HG03135 (cell line): ENCODE results near the gene MS4A10.

Experiments used
- ATAC-seq: cut with Tn5 transposase; IDR thresholded peaks from one replicate; pipeline ENCODE4 v1.9.1; 2021; ENCODE audit warnings: mild to moderate bottlenecking, moderate library complexity; ENCODE audit not compliant: unreplicated experiment

MS4A10 gene

DNA sequence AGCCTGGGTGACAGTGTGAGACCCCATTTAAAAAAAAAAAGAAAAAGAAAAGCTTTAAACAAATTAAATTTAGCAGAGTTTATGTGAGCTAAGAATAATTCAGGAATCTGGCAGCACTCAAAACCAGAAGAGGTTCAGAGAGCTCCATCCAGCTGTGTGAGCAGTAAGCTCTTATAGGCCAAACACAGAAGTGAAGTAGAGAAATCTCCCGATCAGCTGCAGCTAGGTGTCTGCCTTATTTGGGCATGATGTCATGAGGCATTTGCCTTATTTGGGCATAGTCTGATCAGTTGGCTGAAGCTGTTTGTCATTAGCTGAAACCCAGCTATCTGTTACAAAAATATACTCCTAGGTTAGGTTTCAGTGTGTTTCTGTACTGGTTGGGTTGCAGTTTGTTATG, 20.3 kb upstream of the MS4A10 start:
- peak; percentile 48 for ATAC-seq

DNA sequence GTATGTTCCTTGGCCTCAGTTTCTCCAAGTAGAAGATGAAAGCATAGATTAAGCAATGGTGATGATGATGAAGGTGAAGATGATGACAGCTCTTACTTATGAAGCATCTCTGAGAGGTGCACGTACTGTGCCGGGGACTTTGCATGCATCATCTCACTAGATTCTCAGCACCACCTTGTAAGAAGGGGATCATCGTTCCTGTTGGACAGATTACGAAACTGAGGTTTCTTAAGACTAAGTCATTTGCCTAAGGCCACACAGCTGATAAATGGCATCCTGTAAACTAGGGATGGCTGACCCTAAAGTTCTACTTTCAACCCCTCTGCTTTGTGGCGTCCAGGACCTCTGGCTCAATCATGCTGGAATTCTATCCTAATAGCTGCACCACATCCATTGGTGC, 19.8 kb upstream of the MS4A10 start:
- no peak for ATAC-seq

DNA sequence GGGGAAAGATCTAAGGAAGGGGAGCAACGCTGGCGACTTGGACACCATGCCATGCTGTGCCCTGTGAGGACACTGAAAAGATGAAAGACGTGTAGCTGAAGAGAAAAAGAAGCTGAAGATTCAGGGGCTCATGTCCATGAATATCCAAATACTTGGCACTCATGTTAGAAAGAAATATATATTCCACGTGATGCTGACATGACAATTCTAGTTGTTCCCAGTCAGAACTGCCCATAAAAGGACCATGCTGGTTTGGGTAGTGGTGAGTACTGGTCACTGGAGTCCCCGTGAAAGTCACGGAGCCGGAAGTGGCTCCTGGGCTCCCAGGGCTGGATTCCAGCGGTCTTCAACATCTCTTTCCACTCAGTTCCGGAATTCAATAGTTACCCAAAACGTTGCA, 18.6 kb upstream of the MS4A10 start:
- ATAC-seq = no peak

DNA sequence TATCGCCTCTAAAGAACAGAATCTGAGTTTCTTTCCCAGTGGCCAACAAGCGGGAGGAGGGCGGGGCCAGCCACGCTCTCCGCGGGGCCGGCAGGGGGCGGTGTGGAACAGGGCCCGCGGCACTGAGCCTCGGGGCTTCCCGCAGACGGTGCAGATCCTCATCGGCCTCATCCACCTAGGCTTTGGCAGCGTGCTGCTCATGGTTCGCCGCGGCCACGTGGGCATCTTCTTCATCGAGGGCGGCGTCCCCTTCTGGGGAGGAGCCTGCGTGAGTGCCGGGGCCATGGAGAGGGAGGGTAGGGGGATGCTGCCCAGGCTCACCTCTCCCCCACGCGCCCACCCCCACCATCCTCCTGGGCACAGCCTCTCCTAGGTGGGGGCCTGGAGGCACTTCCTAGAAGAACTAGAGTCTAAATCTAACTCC, 17.7 kb upstream of the MS4A10 start:
- ATAC-seq = no peak

DNA sequence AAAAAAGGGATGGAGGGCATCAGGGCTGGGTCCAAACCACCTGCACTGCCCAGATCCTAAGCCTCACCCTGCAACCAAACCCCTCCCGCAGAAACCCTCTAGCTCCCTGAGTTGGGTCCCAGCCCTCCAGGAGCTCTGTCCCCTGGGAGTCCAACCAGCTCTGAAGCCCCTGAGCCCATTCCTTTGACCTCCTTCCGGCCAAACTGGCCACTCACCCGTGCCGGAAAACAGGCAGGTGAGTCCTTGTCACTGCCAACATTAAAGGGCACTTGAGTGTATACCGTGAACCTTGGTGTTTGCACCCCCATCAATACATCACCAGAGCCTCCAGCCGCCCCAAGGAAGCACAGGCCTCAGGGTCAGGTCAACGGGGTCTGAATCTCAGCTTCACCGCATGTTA, 16.9 kb upstream of the MS4A10 start:
- no peak for ATAC-seq

DNA sequence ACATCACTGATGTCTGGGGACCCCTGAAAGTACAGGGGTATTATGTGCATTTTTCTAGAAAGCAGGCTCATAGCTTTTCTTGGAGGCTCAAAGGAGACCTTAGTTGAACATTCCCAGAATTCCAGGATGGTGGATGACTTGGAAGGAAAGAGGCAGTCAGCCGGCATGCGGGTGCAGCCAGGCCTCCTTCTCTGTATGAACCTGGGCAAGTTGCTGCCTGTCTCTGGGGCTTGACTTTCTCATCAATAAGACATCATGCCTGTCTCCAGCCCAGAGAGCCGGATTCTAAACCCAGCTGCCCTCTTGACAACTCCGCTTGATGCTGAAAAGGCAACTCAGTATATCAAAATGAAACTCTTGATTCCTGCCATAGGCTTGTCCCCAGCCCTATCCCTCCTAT, 15.9 kb upstream of the MS4A10 start:
- ATAC-seq = no peak

DNA sequence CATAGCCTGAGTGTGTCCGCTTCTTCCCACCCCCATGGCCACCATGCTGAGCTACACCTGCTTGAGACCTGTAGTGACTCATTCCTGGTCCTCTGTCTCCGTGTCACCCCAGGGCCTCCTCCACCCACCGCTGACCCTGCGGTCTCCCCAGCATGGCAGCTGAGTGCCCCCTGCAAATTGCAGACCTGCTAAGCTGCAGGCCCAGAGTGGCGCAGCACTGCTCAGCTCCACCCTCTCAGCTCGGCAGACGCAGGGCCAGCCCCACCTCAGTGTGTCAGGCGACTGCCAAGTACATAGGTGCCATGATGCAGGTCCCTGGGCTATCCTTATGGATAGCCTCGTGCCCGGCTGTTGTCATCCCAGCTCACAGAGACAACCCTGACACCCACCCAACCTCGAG, 15.3 kb upstream of the MS4A10 start:
- ATAC-seq = no peak

DNA sequence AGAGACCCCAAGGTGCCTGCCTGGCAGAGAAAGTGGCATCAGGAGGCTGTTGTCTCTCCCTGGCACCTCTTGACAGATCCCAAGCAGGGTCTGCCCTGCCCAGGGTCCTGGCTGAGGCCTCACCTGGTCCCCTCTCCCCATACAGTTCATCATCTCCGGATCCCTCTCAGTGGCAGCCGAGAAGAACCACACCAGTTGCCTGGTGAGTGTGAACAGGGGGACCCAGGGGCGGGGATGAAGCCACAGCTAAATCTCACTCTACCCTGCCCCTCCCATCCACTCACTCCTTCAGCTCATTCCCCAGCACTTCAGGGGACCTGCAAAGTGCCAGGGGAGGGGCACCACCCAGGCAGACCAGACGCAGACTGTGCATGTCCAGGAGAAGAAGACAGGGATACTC, 14.0 kb upstream of the MS4A10 start:
- no peak for ATAC-seq

DNA sequence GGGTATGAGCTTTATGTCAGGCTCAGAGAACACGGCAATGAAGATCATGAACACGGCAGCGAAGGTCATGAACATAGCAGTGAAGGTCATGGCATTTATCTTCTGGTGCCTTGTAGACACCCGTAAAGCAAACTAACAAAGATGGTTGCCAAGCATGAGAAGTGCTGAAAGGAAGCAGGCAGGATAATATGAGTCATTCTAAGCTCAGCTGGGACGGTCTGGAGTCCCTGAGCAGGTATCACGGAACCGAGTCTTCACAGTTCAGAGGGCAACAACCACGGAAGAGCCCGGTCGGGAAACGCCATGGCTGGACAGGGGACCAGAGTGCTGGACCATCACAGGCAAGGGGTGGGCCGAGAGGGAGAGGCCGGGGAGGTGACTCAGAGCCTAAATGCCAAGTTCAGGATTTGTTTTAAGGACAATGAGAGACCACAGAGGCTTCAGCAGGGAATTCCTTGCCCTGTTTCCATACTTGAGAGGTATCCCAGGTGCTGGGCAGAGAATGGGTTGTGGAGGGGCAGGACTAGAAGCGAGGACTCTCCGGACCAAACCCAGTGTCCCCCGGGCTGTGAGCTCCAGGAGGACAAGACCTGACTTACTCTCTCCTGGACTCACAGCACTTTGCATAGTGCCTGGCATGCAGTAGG, 13.1 kb upstream of the MS4A10 start:
- peak; percentile 39 for ATAC-seq

DNA sequence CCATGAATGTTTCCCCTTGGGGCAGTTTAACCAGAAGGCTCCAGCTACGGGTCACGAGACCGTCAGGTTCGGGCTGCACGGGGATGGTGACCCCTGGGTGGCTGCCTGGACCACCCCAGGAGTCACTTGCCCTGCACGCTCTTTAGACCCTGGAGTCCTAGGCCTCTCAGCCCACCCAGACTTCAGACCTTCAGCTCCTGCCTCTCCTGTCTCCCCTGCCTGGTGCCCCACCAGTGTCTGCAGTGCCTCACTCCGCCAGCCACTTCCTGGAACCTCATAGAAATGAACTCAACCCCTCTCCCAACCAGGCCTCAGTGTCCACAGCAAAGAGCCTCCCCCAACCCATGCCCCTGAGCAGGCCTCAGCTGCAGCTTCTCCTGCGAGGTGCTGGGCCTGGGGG, 12.5 kb upstream of the MS4A10 start:
- ATAC-seq = no peak

DNA sequence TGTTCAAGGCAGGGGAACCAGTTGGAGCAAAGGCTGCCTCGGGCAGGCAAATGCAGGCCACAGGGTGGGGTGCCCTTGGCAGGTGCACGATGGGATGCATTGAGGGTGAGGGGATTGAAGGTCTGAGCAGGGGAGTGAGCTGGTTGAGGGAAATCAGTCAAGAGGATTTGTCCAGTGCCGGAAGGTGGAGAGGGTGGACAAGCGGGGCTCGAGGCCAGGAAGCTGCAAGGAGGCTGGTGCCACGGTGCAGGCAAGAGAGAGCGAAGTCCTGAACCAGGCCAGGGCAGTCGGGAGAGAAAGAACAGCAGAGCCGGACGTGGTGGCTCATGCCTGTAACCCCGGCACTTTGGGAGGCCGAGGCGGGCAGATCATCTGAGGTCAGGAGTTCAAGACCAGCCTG, 10.4 kb upstream of the MS4A10 start:
- ATAC-seq = no peak

DNA sequence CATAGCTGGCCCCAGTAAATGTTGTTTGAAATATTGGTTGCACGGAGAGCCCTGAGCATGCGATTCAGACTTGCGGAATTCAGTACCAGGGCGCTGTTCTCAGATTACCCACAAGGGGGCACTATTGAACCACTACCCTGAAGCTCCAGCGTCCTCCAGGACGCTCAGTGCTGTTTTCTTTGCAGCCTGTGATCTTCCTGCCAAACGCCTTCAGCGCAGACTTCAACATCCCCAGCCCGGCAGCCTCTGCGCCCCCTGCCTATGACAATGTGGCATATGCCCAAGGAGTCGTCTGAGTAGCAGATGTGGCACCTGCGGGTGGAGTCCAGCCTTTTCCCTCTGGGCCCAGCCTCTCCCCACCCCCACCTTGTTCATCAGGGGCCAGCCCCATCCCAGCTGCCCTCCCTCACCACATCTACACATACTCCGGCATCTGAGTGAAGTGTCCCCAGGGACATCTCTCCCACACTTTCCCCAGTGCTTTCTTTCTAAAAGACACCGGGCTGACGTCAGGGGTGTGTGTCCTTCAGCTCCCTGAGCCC, 9.6 kb upstream of the MS4A10 start:
- peak; percentile 78 for ATAC-seq

DNA sequence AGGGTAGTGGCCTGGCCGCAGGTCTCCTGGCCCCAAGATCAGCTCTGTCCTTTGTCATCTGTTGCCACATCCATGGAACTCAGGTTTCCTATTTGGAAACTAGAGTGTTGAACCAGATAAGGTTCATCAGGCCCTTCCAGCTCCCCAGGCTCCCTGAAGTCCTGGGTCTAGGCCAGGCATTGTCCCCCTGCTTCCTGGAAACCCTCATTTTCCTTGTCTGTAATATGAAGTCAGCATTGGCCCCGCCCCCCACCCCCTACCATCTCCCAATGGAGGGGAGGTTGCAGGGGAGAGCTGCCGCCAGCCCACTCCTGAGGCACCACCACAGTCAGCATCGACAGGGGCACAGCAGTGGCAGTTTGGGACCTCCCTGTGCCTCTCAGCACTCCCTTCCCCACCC, 9.0 kb upstream of the MS4A10 start:
- no peak for ATAC-seq

DNA sequence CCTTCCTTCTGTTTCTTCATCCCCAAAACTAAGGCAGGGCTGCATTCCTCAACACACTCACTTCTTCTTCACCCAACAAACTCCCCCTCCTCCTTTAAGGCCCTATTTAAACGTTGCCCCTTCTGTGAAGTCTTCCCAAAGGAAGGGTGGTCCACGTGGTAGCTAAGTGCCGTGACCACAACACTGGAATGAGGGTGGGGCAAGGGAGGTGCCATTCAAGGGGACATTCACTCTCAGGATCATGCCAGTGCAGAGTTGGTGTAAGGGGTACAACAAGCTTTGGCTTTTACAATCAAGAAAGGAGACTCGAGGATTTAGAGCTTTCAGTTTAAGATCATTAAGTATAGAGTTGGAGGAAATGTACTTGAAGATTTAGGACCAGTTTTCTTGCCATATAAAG, 8.0 kb upstream of the MS4A10 start:
- no peak for ATAC-seq

DNA sequence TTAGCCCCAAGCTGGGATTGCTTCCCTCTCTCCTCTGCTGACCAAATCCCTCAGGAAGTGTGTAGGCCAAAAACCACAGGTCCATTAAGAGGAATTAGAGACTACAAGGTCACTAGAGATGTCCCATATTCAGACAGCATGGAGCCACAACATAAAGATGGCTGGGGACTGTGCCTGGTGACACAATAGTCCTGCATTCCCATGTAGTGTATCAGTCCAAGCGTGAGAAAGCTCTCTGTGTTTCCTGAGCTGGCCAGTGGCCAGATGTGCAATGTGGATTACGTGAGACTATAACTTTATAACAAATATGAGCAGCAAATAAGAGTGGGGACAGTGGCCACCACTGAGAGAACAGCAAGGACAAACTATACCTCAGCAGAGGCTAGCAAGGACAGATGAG, 7.6 kb upstream of the MS4A10 start:
- ATAC-seq = no peak

DNA sequence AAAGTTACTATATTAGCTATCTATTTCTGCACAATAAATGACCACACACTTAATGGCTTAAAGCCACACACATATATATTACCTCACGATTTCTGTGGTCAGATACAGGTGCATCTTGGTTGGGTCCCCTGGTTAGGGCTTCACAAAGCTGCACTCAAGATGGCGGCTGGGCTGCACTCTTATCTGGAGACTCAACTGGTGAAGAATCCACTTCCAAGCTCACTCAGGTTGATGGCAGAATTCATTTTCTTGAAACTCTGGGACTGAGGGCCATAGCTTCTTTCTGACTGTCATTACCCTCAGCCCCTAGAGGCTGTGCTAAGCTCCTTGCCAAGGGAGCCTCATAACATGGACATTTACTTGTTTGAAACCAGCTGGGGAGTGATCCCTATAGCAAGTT, 5.1 kb upstream of the MS4A10 start:
- no peak for ATAC-seq

DNA sequence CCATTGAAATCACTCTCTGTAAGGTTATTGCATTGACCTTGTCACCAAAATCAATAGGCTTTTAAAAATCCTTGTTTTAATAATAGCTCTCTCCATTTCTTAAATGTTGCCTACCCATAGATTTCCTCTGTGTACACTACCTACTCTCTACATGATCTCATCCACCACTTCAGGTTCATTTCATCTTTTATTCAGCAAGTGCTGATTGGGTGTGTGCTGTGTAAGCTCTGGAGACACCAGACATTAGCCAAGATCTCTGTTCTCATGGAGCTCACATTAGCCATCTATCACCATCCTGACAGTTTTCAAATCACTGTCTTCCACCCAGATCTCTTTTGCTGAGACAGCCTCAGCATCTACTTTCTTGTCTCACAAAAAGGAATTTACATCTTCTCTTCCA, 4.4 kb upstream of the MS4A10 start:
- no peak for ATAC-seq

DNA sequence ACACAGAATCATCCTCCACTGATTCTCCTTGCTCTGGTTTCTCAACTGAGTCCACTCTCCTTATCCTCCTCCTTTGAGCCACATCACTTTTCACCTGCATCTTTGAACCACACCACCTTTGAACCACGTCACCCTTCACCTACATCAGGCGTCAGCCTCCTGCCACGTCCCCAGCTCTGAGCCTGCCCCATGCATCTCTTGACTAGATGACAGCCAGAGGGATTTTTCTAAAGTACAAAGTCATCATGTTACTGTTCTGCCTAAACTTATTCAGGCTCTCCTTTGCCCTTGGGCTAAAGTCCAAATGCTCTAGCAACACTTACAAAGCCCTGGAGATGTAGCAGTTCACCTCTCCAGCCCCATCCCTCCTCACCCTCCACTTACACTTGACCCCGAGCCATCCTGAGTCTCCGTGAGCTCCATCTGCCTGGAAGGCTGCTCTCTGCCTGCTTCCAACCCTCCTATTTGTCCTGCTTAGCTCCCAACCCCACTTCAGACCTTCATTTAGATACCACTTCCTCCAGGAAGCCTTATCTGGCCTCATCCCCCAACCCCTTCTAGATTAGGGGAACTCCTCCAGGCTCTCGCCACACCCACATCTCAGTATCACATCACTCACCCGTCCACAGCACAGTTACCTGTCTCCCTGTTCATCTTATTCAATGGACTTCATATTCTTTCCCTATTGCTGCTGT, 3.7 kb upstream of the MS4A10 start:
- no peak for ATAC-seq

DNA sequence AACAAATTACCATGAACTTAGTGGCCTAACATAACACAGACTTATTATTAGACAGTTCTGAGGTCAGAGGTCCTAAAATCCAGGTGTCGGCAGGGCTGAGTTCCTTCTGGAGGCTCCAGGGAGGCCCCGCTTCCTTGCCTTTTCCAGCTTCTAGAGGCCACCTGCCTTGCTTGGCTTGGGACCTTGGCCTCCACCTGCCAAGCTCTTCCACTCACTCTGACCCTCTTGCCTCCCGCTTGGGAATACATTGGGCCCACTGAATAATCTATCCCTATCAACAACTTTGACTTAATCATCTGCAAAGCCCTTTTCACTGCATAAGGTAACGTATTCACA, 3.2 kb upstream of the MS4A10 start:
- no peak for ATAC-seq

DNA sequence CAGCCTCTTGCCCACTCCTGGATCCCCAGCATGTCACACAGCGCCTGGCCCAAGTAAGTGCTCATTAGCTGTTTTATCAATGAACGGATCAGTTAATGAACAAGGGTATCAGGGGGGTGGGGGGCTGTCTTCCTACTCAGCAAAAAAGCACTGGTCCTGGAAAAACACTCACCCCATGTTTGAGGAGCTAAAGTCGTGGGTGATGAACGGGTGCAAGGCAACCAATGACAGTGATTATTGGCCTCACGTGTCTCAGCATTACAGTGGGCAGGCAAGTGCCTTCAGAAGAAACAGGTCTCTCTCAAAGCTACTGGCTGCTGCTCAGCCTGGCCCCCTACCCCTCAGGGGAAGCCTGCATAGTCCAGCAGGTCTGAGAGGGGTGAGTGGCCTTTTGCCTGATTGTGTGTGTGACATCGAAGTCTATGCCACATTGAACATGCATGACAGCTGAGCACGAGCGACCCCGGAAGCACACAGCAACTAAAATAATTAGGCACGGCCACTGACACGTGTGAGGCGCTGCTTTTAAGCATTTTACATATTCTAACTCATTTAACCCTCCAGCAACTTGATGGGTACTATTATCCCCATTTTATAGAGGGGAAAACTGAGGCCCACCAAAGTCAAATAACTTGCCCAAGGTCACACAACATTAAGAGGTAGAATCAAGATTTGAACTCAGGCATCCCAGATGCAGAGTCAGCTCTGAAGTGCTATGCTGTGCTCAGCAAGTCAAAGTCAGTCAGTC, 2.6 kb upstream of the MS4A10 start:
- no peak for ATAC-seq

DNA sequence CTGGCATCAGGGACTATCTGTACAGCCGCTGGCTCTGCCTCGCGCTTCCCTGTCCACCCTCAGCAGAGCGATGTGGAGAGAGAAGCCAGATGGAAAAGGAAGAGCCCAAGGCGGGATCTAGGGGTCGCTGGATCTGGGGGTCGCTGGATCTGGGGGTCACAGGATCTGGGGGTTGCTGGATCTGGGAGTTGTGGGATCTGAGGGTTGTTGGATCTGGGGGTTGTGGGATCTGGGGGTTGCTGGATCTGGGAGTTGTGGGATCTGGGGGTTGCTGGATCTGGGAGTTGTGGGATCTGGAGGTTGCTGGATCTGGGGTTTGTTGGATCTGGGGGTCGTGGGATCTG, 2.0 kb upstream of the MS4A10 start:
- no peak for ATAC-seq

DNA sequence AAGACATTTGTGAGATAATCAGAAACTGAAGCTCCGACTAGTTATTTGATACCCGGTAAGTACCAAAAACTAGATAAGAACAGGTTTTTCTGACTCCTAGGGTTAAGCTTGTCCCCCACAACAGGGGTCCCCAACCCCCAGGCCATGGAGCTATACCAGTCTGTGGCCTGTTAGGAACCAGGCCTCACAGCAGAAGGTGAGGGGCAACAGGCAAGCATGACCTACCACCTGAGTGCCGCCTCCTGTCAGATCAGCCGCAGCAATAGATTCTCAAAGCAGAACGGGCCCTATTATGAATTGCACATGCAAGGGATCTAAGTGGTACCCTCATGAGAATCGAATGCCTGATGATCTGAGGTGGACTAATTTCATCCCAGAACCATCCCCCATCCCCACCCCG, 1.2 kb upstream of the MS4A10 start:
- ATAC-seq = no peak
